Dermis microvascular lymphatic vessel endothelial cell (primary cell): Measurements from ENCODE around the gene SLTM. TPM values are rescaled to one million over a fixed set of nuclear protein-coding genes. Genes with fewer than 3 reads are reported as not detected.

ENCODE experiments used
- total RNA-seq: library from RNA; depleted of rRNA; stranded (reverse); fragments of >200 nt; gene quantifications from 2 replicates; pipeline ENCODE4 v1.2.1, GENCODE V29; 2014

SLTM gene
- total RNA-seq, 1 donor from 2014 or later, result 37.5 TPM

Other genes with a start within 250 kb of the SLTM start
- gene ADAM10, start 184.0 kb downstream of the SLTM start, total RNA-seq, result 147 and 194 TPM in 2 replicates
- gene MINDY2, start 162.4 kb downstream of the SLTM start, total RNA-seq, result 8.7 and 9.2 TPM in 2 replicates
- 15.4 and 22.0 TPM in 2 replicates for gene RNF111, start 54.0 kb upstream of the SLTM start, total RNA-seq
- gene CCNB2, start 171.5 kb upstream of the SLTM start, total RNA-seq, result 9.5 and 30.4 TPM in 2 replicates